NCI-H2196 treated with DMSO at 0.1 percent for 48 hours (cell line): ENCODE data around the gene VRK1.

Source experiments
- DNase-seq: peaks from one replicate; lab custom pipeline; 2025; ENCODE audit not compliant: unreplicated experiment; lab: John Stamatoyannopoulos, UW

The VRK1 gene

DNA sequence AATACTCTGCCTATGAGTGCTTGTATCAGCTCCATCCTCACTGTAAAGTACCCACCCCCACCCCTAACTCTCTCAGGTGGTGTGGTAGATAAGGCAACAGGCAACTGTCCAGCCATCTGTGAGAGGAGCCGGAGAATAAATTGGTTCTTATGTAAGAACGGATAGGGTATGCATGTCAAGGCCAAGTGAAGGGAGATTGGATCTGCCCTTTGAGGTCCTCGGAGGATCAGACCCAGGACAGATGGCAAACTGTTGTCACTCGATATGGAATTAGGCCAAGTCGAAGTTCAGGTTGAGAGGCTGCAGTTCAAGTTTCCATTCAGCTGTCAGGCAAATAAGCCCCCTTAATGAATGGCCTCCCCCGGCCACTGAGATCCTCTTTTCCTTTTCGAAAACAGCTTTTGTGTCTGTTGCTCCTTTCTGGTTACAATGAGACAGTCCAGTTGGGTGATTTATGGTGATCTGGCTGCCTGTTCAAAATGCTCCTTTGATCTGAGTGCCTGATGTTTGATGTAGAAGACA, 120.3 kb downstream of the VRK1 start:
- DNase-seq = no peak

- DNase-seq = no peak
These were observed 122.8 kb downstream of the VRK1 start for GRCh38 chr14:96920023-96920422.

DNA sequence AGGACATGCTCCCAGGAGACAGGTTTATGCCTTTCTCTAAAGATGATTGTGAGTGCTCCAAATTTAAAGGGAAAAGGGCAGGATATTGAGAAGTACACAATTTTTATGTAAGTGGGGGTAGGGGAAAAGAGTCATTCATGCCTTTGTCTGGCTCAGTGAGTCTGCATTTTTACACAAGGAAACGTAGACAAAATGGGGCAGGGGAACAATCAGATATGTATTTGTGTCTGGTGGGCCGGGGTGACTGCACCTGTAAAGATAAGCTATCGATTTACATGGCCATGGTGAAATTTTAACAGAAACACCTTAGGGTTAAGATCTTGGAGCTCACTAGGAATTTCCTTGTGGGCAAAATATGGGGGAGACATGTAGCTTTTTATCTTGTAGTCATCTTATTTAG, 123.6 kb downstream of the VRK1 start:
- DNase-seq = no peak

DNA sequence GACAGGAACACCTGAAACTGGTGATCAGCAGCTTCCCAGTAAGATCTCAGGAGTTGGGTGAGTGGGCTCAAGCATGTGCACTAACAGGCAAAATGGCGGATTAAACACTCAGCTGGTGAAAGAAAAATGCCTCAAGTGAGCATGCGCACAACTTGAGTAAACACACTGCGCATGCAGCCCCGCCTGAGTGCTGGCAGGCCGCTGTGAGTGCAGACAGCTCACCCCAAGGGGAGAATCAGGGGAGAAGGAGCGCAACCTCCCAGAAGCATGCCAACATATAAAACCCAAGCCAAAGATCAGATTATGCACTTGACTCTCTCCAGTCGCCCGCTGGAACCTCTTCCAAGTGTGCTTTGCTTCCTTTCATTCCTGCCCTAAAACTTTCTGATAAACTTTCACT, 125.8 kb downstream of the VRK1 start:
- no peak for DNase-seq

DNA sequence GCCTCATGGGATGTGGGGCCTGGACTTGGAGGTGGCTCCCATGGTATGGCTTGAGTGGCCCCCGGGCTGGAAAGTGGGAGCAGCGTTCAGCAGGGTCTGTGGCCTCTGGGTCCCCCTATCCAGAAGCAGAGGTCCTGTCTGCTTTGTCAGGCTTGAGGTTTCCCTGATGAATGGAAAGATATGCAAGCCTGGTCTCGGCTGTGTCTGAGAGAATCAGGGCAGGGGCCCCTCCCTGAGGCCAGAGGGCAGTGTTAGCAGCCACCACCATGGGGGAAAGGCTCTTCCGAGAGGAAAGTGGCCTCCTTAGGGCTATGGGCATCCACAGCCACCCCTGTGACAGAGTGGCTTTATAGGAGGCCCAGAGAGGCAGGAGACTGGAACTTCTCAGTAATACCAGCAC, 128.2 kb downstream of the VRK1 start:
- no peak for DNase-seq

DNA sequence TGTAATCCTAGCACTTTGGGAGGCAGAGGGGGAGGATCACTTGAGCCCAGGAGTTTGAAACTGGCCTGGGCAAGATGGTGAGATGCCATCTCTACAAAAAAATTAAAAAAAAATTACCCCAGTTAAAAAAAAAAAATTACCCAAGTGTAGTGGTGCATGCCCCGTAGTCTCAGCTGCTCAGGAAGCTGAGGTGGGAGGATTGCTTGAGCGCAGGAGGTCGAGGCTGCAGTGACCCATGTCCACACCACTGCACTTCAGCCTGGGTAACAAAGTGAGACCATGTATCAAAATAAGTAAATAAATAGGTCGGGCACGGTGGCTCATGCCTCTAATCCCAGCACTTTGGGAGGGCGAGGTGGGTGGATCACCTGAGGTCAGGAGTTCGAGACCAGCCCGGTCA, 128.8 kb downstream of the VRK1 start:
- no peak for DNase-seq

- no peak for DNase-seq
These were observed 131.7 kb downstream of the VRK1 start for GRCh38 chr14:96928779-96929380.

- no peak for DNase-seq
These were observed 132.8 kb downstream of the VRK1 start for GRCh38 chr14:96929950-96930349.

- no peak for DNase-seq
These were observed 133.3 kb downstream of the VRK1 start for GRCh38 chr14:96930526-96930925.
